Trophoblast cell (in vitro differentiated cells and primary cell): ENCODE measurements around the gene ADARB2.

Experiments used
- DNase-seq, 2 donors: peaks; one replicate each; pipeline ENCODE4 v3.0.0-alpha.2; 2016
- H2AFZ ChIP-seq: 2 replicates; pipeline ENCODE4 v1.6.1; 2013; ENCODE audit warnings: low read length, moderate library complexity, mild to moderate bottlenecking; ENCODE audit not compliant: insufficient read depth, poor library complexity
- H2AK5ac ChIP-seq: 2 replicates; pipeline ENCODE4 v1.6.1; 2013; ENCODE audit warnings: mild to moderate bottlenecking, low read length
- H2BK120ac ChIP-seq: 2 replicates; pipeline ENCODE4 v1.6.1; 2013; ENCODE audit warnings: low read length, mild to moderate bottlenecking, moderate library complexity; ENCODE audit not compliant: insufficient read depth, poor library complexity
- H2BK12ac ChIP-seq: 2 replicates; pipeline ENCODE4 v1.6.1; 2013; ENCODE audit warnings: mild to moderate bottlenecking, low read length, moderate library complexity
- H2BK5ac ChIP-seq: 2 replicates; pipeline ENCODE4 v1.6.1; 2013; ENCODE audit warnings: low read length, low read depth, moderate library complexity, mild to moderate bottlenecking; ENCODE audit not compliant: poor library complexity
- H3K14ac ChIP-seq: 2 replicates; pipeline ENCODE4 v1.6.1; 2013; ENCODE audit warnings: mild to moderate bottlenecking, low read length
- H3K18ac ChIP-seq: 2 replicates; pipeline ENCODE4 v1.6.1; 2013; ENCODE audit warnings: mild to moderate bottlenecking, low read length
- H3K23ac ChIP-seq: 2 replicates; pipeline ENCODE4 v1.6.1; 2013; ENCODE audit warnings: low read length
- H3K27ac ChIP-seq: 2 replicates; pipeline ENCODE4 v1.5.1; 2013; ENCODE audit warnings: low read depth, mild to moderate bottlenecking, inconsistent platforms, low read length, moderate library complexity
- H3K27me3 ChIP-seq: 2 replicates; pipeline ENCODE4 v1.6.1; 2013; ENCODE audit warnings: inconsistent platforms, mild to moderate bottlenecking, low read length, moderate library complexity; ENCODE audit not compliant: insufficient read depth
- H3K36me3 ChIP-seq, 2 experiments: 1 replicate in 1 of 2; 2 replicates in 1 of 2; pipeline ENCODE4 v1.6.1; 2013; ENCODE audit warnings: low read length in 2 of 2, mild to moderate bottlenecking in 2 of 2, moderate library complexity in 1 of 2; ENCODE audit not compliant: insufficient read depth in 2 of 2, control insufficient read depth in 1 of 2
- H3K4ac ChIP-seq: 2 replicates; pipeline ENCODE4 v1.6.1; 2013; ENCODE audit warnings: low read depth, mild to moderate bottlenecking, low read length, moderate library complexity
- H3K4me1 ChIP-seq, 2 experiments: 1 replicate in 1 of 2; 2 replicates in 1 of 2; pipeline ENCODE4 v1.6.1; 2013; ENCODE audit warnings: low read length in 2 of 2, mild to moderate bottlenecking in 2 of 2, moderate library complexity in 1 of 2; ENCODE audit not compliant: insufficient read depth in 2 of 2, control insufficient read depth in 1 of 2
- H3K4me2 ChIP-seq: 2 replicates; pipeline ENCODE4 v1.6.1; 2013; ENCODE audit warnings: inconsistent platforms, mild to moderate bottlenecking, low read length, moderate library complexity
- H3K4me3 ChIP-seq: 2 replicates; pipeline ENCODE4 v1.5.1; 2013; ENCODE audit warnings: mild to moderate bottlenecking, low read depth, low read length, inconsistent platforms
- H3K79me1 ChIP-seq: one replicate; pipeline ENCODE4 v1.6.1; 2013; ENCODE audit warnings: low read length
- H3K79me2 ChIP-seq: 2 replicates; pipeline ENCODE4 v1.6.1; 2013; ENCODE audit warnings: low read length, mild to moderate bottlenecking; ENCODE audit not compliant: control insufficient read depth, insufficient read depth, poor library complexity
- H3K9ac ChIP-seq: 2 replicates; pipeline ENCODE4 v1.6.1; 2013; ENCODE audit warnings: mild to moderate bottlenecking, low read length
- H3K9me3 ChIP-seq: 2 replicates; pipeline ENCODE4 v1.6.1; 2013; ENCODE audit warnings: low read depth, mild to moderate bottlenecking, control low read depth, inconsistent platforms, low read length; ENCODE audit not compliant: insufficient read depth
- H4K12ac ChIP-seq: 2 replicates; pipeline ENCODE4 v1.6.1; 2013; ENCODE audit warnings: low read depth, mild to moderate bottlenecking, low read length, moderate library complexity
- H4K8ac ChIP-seq: 2 replicates; pipeline ENCODE4 v1.6.1; 2013; ENCODE audit warnings: low read depth, mild to moderate bottlenecking, low read length, moderate library complexity
- H4K91ac ChIP-seq: one replicate; pipeline ENCODE4 v1.6.1; 2013; ENCODE audit warnings: low read depth, mild to moderate bottlenecking, low read length, moderate library complexity
- WGBS: extraction: QIAGEN DNeasy Blood & Tissue Kit; methylation state at CpG from one replicate; pipeline ENCODE4 v1.1.7; 2013; ENCODE audit warnings: missing lambda C conversion rate; ENCODE audit not compliant: insufficient read length, insufficient coverage; ENCODE audit errors: extremely low coverage; 5-methylcytosine and 5-hydroxymethylcytosine counted together

ADARB2 gene

DNA sequence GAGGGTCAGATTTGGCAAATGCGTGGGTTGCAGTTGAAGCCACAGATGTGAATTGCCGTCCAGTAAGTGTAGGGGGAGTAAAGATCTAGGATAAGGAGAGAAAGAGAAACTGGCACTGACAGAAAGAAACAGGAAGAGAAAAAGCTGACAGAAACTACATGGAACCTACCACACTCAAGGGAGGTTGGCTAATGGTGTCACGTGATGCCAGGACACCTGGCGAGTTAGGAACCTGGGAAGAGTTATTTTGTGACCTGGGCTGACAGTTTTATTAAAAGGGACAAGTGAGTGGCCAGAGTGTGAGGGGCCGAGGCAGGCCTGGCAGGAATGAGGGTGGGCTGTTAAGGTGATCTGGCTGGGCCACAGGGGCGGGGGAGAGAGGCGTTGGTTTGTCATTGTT, 188.7 kb downstream of the ADARB2 start:
- H2AK5ac ChIP-seq, result no peak overlapping the region
- no peak overlapping the region for H3K18ac ChIP-seq
- no peak for DNase-seq
- H3K14ac ChIP-seq, result no peak overlapping the region
- no peak overlapping the region for H3K27ac ChIP-seq
- H3K79me1 ChIP-seq, result no peaks in the 10 kb centered on the region
- no peaks in the 10 kb centered on the region for H3K4me1 ChIP-seq
- H3K79me2 ChIP-seq, result no peaks in the 10 kb centered on the region
- no peak overlapping the region for H3K9ac ChIP-seq
- H3K36me3 ChIP-seq, result no peaks in the 10 kb centered on the region
- no peak overlapping the region for H2AFZ ChIP-seq
- no peak overlapping the region for H4K8ac ChIP-seq
- no peak overlapping the region for H3K4me3 ChIP-seq
- no peak overlapping the region for H2BK120ac ChIP-seq
- no peak overlapping the region for H3K4ac ChIP-seq
- no peak overlapping the region for H2BK12ac ChIP-seq
- no peak overlapping the region for H4K91ac ChIP-seq
- H3K23ac ChIP-seq, result no peak overlapping the region
- no peaks in the 10 kb centered on the region for H3K27me3 ChIP-seq
- H4K12ac ChIP-seq, result no peak overlapping the region
- no CpG with 5 or more reads among the region's 7 CpGs for WGBS
- H2BK5ac ChIP-seq, result no peak overlapping the region
- no peak overlapping the region for H3K4me2 ChIP-seq
- H3K9me3 ChIP-seq, result peaks cover 17% of the 10 kb centered on the region

DNA sequence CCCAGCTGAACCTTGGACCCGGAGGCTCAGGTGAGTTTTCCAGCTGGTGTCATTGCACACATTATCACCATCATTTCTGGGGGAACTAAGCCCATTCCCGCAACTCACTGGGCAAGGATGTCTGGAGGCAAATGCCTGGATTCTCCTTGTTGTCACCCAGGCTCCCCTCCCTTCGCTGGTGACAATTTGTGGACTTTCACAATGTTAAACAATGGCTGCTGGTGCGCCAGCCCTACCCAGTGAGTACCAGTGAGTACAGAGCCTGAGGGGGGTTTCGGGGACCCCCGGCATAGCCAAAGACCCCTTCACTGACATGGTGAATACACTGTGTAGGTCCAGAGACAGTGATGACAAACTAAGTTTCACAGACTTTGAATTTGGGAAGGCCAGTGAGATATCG, 189.2 kb downstream of the ADARB2 start:
- Histone ChIP-seq H4K91ac (no peak overlapping the region), H2BK5ac (no peak overlapping the region), H2AFZ (no peak overlapping the region), H3K4ac (no peak overlapping the region), H3K27me3 (no peaks in the 10 kb centered on the region), H3K14ac (no peak overlapping the region), H3K9ac (peak overlapping the region; percentile 7), H3K4me1 (no peaks in the 10 kb centered on the region), H4K12ac (no peak overlapping the region), H3K4me2 (no peak overlapping the region), H2BK12ac (no peak overlapping the region), H3K18ac (no peak overlapping the region), H3K27ac (no peak overlapping the region), H2AK5ac (no peak overlapping the region), H3K36me3 (no peaks in the 10 kb centered on the region), H2BK120ac (no peak overlapping the region), H3K9me3 (peaks cover 17% of the 10 kb centered on the region), H3K23ac (no peak overlapping the region), H4K8ac (no peak overlapping the region), H3K4me3 (no peak overlapping the region), H3K79me1 (no peaks in the 10 kb centered on the region), H3K79me2 (no peaks in the 10 kb centered on the region)
- DNase-seq, result no peak
- WGBS, result no CpG with 5 or more reads among the region's 7 CpGs

DNA sequence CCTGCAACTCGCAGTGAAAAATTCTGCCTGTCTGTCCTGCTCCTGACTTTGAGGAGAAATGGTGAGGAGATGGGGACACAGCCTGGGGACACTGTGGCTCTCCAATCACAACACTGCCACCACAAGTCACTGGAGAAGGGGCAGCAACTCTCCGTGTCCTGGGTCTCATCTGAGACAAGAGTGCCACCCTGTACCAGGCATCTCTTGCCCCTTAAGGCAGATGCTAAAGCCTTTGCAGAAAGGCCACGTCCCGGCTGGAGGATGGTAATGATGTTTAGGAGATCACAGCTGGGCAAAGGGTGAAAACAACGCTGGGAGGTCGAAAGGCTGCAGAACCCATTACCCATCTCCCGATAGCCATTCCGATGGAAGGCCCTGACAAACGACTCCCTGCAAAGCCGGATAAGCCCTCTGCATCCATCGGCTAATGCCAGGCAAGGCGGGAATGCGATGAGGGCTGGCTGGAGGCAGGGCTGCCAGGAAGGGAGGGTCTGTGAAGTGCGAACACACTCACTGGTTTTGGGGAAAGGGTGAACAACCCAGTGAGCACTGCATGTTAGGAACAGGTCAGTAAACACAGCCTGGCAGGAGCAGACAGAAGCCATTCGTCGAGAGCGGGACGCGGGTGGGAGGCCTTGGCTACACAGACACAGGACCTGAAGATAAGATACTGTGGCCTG, 190.8 kb downstream of the ADARB2 start:
- H3K4ac ChIP-seq, result no peak overlapping the region
- no peak overlapping the region for H4K8ac ChIP-seq
- no peak overlapping the region for H2BK5ac ChIP-seq
- no peak overlapping the region for H3K27ac ChIP-seq
- H2BK12ac ChIP-seq, result no peak overlapping the region
- H3K14ac ChIP-seq, result no peak overlapping the region
- no peak overlapping the region for H2AK5ac ChIP-seq
- H3K23ac ChIP-seq, result no peak overlapping the region
- no peak overlapping the region for H3K9ac ChIP-seq
- no peak overlapping the region for H2AFZ ChIP-seq
- H3K9me3 ChIP-seq, result peaks cover 19% of the 10 kb centered on the region
- H3K27me3 ChIP-seq, result no peaks in the 10 kb centered on the region
- no peak for DNase-seq
- no peaks in the 10 kb centered on the region for H3K4me1 ChIP-seq
- H3K36me3 ChIP-seq, result no peaks in the 10 kb centered on the region
- H3K4me2 ChIP-seq, result no peak overlapping the region
- H4K91ac ChIP-seq, result no peak overlapping the region
- H2BK120ac ChIP-seq, result no peak overlapping the region
- no CpG with 5 or more reads among the region's 19 CpGs for WGBS
- no peak overlapping the region for H3K18ac ChIP-seq
- no peaks in the 10 kb centered on the region for H3K79me2 ChIP-seq
- H3K79me1 ChIP-seq, result no peaks in the 10 kb centered on the region
- no peak overlapping the region for H3K4me3 ChIP-seq
- H4K12ac ChIP-seq, result no peak overlapping the region

DNA sequence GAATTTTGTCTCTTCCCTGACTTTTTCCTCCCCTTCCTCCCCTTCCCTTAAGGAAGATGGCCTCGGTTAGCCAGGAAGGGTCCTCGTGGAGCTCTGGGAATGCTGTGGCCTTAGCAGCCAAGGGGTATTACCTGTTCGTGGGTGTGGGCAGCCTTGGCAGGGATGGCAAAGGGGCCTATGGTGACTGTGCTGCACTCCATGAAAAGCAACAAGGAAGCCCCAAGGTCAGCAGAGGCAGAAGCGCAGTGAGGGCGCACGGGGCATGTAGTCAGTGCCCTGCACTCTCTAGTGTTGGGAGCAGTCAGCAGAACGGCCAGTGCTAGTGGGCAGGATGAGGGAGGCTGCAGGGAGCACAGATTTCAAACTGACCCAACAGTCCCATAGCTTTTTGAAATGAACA, 191.8 kb downstream of the ADARB2 start:
- Histone ChIP-seq H4K8ac (no peak overlapping the region), H3K27me3 (no peaks in the 10 kb centered on the region), H3K23ac (no peak overlapping the region), H3K79me1 (no peaks in the 10 kb centered on the region), H3K4me3 (no peak overlapping the region), H3K36me3 (no peaks in the 10 kb centered on the region), H2BK12ac (no peak overlapping the region), H3K9ac (no peak overlapping the region), H3K14ac (no peak overlapping the region), H2BK120ac (no peak overlapping the region), H3K79me2 (no peaks in the 10 kb centered on the region), H3K4me1 (no peaks in the 10 kb centered on the region), H2AFZ (no peak overlapping the region), H3K18ac (no peak overlapping the region), H3K27ac (no peak overlapping the region), H2AK5ac (no peak overlapping the region), H3K4me2 (no peak overlapping the region), H3K4ac (no peak overlapping the region), H4K12ac (no peak overlapping the region), H4K91ac (no peak overlapping the region), H3K9me3 (peaks cover 19% of the 10 kb centered on the region), H2BK5ac (no peak overlapping the region)
- DNase-seq, result no peak
- no CpG with 5 or more reads among the region's 7 CpGs for WGBS
